HG02870 (cell line): ENCODE results near the gene SCIMP.
"Not testable (repeated sequence)": the region's sequence is repeated elsewhere in the genome, so short reads cannot be mapped to it uniquely, and the experiment has no call there.

Experiments
- ATAC-seq: cut with Tn5 transposase; IDR thresholded peaks from one replicate; pipeline ENCODE4 v1.9.1; 2021; ENCODE audit warnings: mild to moderate bottlenecking, moderate library complexity; ENCODE audit not compliant: unreplicated experiment

The SCIMP gene

GRCh38 chr17:5238333-5238732, 3.7 kb upstream of the SCIMP start:
- no peak for ATAC-seq

- no peak for ATAC-seq
Measured at GRCh38 chr17:5237541-5238016, 2.9 kb upstream of the SCIMP start.

DNA sequence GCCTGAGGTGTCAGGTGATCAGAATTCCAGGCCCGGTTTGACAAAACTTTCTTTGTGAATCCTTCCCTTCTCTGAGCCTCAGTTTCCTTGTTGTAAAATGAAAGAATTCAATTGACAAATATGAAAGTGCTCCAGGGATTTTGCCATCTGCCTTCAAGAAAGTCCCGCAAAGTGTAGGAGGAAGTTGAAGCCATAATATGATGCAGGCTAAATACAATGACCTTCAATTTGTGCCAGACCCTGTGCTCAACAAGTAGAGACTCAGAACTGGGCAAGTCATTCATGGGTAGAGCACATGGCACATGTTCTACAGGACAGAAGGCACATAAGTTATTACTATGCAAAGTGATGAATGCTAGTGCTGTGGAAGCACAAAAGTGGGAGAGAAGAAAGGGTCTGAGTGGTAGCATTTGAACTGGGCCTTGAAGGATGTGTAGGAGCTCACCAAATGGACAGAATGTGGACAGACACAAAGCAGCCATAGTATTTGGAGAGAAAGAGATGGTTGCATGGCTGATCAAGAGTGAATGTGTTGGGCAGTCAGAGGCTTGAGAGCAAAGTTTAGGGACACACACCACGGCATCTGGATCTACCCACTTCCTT, 2.4 kb upstream of the SCIMP start:
- ATAC-seq = no peak

GRCh38 chr17:5233492-5233891, 1.2 kb downstream of the SCIMP start:
- not testable (repeated sequence) for ATAC-seq

DNA sequence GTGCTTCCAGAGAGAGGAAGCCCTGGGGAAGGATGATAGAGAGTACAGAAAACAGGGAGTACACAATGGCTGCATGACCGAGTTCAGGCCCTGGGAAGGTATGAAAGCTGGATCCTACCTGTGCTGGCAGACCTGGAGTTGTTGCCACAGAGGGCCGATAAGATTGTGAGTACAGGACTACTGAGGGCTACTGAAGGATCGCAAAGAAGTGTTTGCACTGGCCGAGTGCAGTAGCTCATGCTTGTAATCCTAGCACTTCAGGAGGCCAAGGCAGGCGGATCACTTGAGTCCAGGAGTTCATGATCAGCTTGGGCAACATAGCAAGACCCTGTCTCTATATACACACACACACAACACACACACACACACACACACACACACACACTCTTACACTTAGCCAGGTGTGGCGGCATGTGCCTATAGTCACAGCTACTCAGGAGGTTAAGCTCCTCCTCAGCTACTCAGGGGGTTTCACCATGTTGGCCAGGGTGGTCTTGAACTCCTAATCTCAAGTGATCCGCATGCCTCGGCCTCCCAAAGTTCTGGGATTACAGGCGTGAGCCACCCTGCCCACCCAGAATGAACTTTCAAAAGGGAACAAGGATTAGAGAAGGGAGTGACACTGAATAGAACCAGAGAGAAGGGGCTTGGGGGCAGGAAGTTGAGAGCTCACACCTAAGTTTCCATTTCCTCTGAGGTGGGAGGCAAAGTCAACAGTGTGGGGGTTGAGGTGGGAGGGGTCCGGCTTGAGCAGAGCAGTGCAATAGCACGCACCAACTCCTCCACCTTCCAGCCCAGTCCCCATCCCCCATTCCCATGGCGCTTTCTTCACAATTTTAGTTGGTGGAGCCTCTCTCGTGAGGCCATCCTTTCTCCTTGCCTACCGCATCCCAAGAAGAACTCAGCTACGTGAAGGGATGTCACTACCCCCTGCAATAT, 7.5 kb downstream of the SCIMP start:
- ATAC-seq = no peak

DNA sequence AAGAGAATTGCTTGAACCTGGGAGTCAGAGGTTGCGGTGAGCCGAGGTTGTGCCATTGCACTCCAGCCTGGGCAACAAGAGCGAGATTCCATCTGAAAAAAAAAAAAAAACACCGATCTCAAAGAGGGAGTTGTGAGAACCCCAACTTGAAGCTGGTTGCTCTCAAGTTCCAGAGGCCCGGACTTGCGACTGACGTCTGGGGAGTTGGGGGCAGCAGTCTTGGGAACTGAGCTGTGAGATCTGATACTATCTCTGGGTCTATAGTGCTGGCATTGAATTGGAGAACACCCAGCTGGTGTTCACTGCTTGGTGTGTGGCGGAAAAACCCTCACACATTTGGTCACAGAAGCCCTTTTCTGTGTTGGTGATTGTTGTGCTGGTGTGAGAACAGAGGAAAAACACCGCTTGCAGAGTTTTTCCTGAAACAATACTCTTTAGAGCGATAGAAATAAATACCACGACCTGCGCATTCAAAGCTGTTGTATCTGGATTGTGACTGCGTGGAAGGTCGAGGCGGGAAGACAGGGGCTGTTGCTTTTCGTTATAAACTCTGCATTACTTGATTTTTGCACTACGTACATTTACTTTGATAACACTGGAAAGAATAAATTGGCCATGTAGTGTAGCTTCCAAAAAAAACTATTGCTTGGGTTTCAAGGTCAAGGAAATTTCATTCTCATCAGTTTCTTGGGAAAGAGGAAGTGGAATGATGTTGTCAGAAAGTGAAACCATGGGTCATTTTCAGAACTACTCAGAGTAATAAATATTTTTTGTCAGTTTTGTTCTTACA, 8.8 kb downstream of the SCIMP start:
- no peak for ATAC-seq

DNA sequence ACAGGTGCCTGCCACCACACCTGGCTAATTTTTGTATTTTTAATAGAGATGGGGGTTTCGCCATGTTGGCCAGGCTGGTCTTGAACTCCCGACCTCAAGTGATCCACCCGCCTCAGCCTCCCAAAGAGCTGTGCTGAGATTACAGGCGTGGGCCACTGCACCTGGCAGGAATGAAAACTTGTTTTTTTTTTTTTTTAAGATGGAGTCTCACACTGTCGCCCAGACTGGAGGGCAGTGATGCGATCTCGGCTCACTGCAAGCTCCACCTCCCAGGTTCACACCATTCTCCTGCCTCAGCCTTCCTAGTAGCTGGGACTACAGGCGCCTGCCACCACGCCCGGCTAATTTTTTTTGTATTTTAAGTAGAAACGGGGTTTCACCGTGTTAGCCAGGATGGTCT, 12.7 kb downstream of the SCIMP start:
- not testable (repeated sequence) for ATAC-seq

- ATAC-seq = no peak
Measured at GRCh38 chr17:5220074-5220473, 14.6 kb downstream of the SCIMP start.

DNA sequence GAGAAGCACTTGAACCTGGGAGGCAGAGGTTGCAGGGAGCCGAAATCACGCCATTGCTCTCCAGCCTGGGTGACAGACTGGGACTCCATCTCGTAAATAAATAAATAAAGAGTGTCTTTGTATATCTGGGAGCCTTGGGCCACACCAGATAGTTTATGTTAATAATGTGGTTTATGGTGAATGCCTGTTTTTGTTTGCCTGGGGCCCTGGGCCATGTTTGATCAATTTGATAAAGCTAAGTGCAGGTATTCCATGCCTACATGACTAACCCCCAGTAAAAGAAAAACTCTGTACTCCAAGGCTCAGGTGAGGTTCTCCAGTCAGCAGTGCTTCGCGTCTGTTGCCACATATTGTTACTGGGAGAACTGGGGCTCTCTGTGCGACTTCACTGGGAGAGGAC, 15.1 kb downstream of the SCIMP start:
- no peak for ATAC-seq

- not testable (repeated sequence) for ATAC-seq
Measured at GRCh38 chr17:5217562-5217961, 17.1 kb downstream of the SCIMP start.

DNA sequence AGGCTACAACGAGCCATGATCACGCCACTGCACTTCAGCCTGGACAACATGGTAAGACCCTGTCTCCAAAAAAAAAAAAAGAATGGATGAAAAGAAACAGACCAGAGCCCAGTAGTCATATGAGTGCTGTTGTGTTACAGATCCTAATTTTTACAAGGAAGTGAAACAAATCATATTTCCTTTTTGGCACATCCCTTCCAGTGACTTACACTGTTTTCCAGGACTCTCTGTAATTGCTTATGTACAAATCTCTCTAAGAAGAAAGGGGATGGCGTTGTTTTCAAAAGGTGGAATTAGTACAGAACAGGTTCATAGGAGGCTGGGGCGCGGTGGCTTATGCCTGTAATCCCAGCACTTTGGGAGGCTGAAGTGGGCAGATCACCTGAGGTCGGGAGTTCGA, 23.2 kb downstream of the SCIMP start:
- ATAC-seq = no peak

GRCh38 chr17:5210614-5211252, 23.9 kb downstream of the SCIMP start:
- ATAC-seq = peak; percentile 52

GRCh38 chr17:5210091-5210490, 24.6 kb downstream of the SCIMP start:
- no peak for ATAC-seq

- ATAC-seq = no peak
Measured at GRCh38 chr17:5209396-5209795, 25.3 kb downstream of the SCIMP start.

GRCh38 chr17:5203908-5204294, 30.8 kb downstream of the SCIMP start:
- ATAC-seq = no peak

DNA sequence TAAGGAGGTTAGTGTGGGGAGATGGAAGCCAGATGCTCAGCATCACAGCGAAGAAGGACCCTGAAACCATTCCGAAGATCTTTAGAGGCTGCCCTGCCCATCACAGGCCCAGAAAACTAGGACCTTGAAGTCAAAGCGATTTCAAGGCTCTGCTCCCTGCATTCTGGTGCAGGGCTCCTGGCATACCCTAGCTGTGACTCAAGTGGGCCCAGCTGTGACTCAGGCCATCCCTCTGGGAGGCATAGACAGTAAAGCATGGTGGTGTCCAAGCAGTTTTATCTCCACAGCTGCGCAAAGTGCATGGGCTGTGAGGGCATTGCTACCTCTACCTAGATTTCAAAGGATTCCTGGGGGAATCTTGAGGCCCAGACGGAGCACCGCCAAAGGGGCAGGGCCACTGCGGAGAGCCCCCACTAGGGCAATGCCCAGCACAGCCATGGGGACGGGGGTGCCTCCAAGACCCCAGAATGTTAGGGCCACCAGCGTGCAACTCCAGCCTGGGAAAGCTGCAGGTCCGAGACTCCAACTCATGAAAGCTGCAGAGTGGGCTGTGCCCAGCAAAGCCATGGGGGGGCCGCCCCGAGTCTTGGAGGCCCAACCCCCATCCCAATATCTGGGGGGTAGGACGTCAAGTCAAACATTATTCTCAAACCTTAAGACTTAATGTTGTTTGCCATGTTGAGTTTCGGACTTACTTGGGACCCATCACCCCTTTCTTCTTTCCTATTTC, 31.3 kb downstream of the SCIMP start:
- no peak for ATAC-seq

DNA sequence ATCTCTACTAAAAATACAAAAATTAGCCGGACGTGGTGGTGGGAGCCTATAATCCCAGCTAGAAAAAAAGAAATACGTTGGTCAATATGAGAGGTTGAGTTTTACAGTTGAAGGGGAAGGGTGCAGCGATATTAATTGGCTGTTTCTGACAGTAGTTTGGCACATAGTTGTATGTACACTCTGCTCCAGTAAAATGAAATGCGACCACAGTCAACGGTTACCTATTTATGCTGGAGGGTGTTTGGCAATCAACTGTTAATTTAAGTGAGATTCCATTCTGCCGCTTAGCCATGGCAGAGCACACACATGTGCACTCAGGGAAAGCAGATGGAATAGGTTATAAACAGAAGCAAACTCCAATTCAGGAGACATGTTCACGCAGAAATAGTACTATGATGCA, 33.6 kb downstream of the SCIMP start:
- ATAC-seq = no peak

DNA sequence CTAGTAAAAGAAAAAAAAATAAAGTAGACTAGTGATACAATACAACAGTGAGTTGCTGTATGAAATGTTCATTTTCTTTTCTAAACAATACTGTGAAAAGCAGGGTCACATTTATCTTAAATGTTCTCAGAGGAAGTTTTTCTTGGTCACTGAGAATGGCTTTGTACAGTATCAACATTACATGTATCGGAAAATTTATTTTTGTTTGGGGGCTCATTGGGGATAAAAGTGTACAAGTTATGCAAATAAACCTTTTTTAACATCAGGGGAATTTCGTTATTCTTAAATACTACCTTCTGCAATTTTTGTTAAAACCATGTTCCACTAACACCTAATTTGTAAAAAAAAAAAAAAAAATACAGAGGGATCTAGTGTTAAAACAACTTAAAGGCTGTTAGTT, 34.3 kb downstream of the SCIMP start:
- peak; percentile 48 for ATAC-seq

DNA sequence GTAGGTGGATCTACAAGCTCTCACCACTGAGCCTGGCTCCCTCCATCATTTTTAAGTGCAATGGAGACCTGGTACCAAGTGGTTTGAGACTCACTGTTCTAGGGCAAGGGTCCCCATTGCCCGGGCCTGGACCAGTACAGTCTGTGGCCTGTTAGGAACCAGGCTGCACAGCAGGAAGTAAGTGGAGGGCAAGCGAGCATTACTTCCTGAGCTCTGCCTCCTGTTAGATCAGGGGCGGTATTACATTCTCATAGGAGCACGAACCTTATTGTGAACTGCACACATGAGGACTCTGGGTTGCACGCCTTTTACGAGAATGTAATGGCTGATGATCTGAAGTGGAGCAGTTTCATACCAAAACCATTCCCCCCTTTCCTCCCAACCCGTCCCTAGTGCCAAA, 36.2 kb downstream of the SCIMP start:
- ATAC-seq = no peak

DNA sequence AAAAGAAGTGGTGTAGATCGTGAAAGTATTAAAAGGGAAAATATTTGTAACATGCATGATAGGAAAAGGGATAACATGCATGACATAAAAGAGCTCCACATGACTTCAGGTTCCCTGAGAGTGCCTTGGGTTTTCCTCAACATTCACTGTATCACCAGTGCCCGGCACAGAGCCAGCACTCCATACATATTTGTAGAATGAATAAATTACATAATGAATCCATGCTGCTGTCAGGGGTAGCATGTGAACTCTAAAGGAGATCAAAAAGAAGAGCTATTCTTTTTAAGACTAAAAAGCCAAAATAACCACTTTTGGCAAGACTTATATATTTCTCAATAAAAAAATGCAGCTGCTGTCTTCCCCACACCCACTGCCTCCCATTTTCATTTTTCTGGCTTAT, 40.3 kb downstream of the SCIMP start:
- no peak for ATAC-seq
